ENCODE data around the gene ZNF79. TPM values are rescaled to one million over a fixed set of nuclear protein-coding genes. Genes with fewer than 3 reads are reported as not detected.

Gene ZNF79
- total RNA-seq, 3 donors from 2014 or later = 5.1 to 13.6 (median 5.7) TPM

GRCh38 chr9:127422133-127422782 lies 1.9 kb upstream of the ZNF79 start:
- no peak for TF ChIP-seq CTCF (IDR thresholded peaks at IDR 0.05)
- Histone ChIP-seq H3K36me3 (ENCODE audit: low read depth) (no peaks in the 10 kb centered on the region), H3K4me3 (no peak overlapping the region), H3K9me3 (no peaks in the 10 kb centered on the region), H3K4me1 (ENCODE audit: low read depth) (peaks cover 23% of the 10 kb centered on the region)
- no peak for ATAC-seq
- intact Hi-C loops (cut with DNase I, micrococcal nuclease) = no loop called here
- no peak for DNase-seq

GRCh38 chr9:127422787-127423186 lies 1.4 kb upstream of the ZNF79 start:
- H3K4me3 ChIP-seq = no peak overlapping the region
- TF ChIP-seq CTCF (IDR thresholded peaks at IDR 0.05) = no peak
- no peak for DNase-seq
- H3K9me3 ChIP-seq = no peaks in the 10 kb centered on the region
- H3K4me1 ChIP-seq (ENCODE audit: low read depth) = peaks cover 23% of the 10 kb centered on the region
- intact Hi-C loops (cut with DNase I, micrococcal nuclease) = no loop called here
- H3K36me3 ChIP-seq (ENCODE audit: low read depth) = no peaks in the 10 kb centered on the region
- no peak for ATAC-seq

GRCh38 chr9:127423476-127423933 lies 677 bp upstream of the ZNF79 start:
- no peak for TF ChIP-seq CTCF (IDR thresholded peaks at IDR 0.05)
- Histone ChIP-seq H3K9me3 (no peaks in the 10 kb centered on the region), H3K4me3 (peak overlapping the region; percentile 58), H3K4me1 (ENCODE audit: low read depth) (peaks cover 23% of the 10 kb centered on the region), H3K36me3 (ENCODE audit: low read depth) (no peaks in the 10 kb centered on the region)
- intact Hi-C loops (cut with DNase I, micrococcal nuclease) = no loop called here
- DNase-seq (no peak), ATAC-seq (peak; percentile 5)

GRCh38 chr9:127424676-127424999 lies 456 bp downstream of the ZNF79 start:
- H3K9me3 ChIP-seq = no peaks in the 10 kb centered on the region
- DNase-seq = peak in 1 of 3 donors; percentile 42
- TF ChIP-seq CTCF (IDR thresholded peaks at IDR 0.05) = no peak
- peak overlapping the region; percentile 58 for H3K4me3 ChIP-seq
- intact Hi-C loops (cut with DNase I, micrococcal nuclease) = no loop called here
- peaks cover 23% of the 10 kb centered on the region for H3K4me1 ChIP-seq (ENCODE audit: low read depth)
- peak; percentile 41 for ATAC-seq
- H3K36me3 ChIP-seq (ENCODE audit: low read depth) = no peaks in the 10 kb centered on the region

- H3K9me3 ChIP-seq = no peaks in the 10 kb centered on the region
- DNase-seq (no peak), ATAC-seq (no peak)
- no peak for TF ChIP-seq CTCF (IDR thresholded peaks at IDR 0.05)
- H3K4me1 ChIP-seq (ENCODE audit: low read depth) = peaks cover 23% of the 10 kb centered on the region
- H3K4me3 ChIP-seq = no peak overlapping the region
- intact Hi-C loops (cut with DNase I, micrococcal nuclease) = no loop called here
- H3K36me3 ChIP-seq (ENCODE audit: low read depth) = no peaks in the 10 kb centered on the region
These were observed 2.6 kb downstream of the ZNF79 start for GRCh38 chr9:127426756-127427155.

- intact Hi-C loops (cut with DNase I, micrococcal nuclease) = no loop called here
- H3K4me1 ChIP-seq (ENCODE audit: low read depth) = peaks cover 10% of the 10 kb centered on the region
- no peak overlapping the region for H3K4me3 ChIP-seq
- no peak for TF ChIP-seq CTCF (IDR thresholded peaks at IDR 0.05)
- DNase-seq (no peak), ATAC-seq (no peak)
- no peaks in the 10 kb centered on the region for H3K9me3 ChIP-seq
- no peaks in the 10 kb centered on the region for H3K36me3 ChIP-seq (ENCODE audit: low read depth)
These were observed 4.2 kb downstream of the ZNF79 start for GRCh38 chr9:127428348-127428747.
